Stimulated activated CD4-positive, alpha-beta T cell treated with anti-CD3 and anti-CD28 coated beads, Interleukin-4, amount 100 ng/mL, for 24 hours (primary cell): ENCODE data around the gene IFIT2.

Experiments
- DNase-seq: peaks from one replicate; pipeline ENCODE4 v3.0.0-alpha.2; 2020

The IFIT2 gene, protein sequence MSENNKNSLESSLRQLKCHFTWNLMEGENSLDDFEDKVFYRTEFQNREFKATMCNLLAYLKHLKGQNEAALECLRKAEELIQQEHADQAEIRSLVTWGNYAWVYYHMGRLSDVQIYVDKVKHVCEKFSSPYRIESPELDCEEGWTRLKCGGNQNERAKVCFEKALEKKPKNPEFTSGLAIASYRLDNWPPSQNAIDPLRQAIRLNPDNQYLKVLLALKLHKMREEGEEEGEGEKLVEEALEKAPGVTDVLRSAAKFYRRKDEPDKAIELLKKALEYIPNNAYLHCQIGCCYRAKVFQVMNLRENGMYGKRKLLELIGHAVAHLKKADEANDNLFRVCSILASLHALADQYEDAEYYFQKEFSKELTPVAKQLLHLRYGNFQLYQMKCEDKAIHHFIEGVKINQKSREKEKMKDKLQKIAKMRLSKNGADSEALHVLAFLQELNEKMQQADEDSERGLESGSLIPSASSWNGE

GRCh38 chr10:89301721-89302445 lies at the start of gene IFIT2:
Gene IFIT2 (plus strand): TSS chr10:89302046. CDS start chr10:89302124, 78 bp downstream.
- peak; percentile 19 for DNase-seq

- no peak for DNase-seq
Observed at GRCh38 chr10:89252225-89252585, 49.6 kb upstream of the IFIT2 start.

DNA sequence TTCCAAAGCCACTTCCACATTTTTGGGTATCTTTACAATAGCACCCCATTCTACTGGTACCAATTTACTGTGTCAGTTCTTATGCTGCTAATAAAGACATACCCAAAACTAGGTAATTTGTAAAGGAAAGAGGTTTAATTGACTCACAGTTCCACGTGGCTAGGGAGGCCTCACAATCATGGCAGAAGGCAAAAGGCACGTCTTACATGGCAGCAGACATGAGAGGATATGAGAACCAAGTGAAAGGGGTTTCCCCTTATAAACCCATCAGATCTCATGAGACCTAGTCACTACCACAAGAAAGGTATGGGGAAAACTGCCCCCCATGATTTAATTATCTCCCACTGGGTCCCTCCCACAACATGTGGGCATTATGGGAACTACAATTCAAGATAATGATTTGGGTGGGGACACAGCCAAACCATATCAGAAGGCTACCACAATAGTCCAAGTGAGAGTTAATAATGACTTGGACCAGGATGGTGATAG lies 46.7 kb upstream of the IFIT2 start:
- peak; percentile 20 for DNase-seq

- no peak for DNase-seq
Observed at GRCh38 chr10:89255793-89256192, 46.1 kb upstream of the IFIT2 start.

DNA sequence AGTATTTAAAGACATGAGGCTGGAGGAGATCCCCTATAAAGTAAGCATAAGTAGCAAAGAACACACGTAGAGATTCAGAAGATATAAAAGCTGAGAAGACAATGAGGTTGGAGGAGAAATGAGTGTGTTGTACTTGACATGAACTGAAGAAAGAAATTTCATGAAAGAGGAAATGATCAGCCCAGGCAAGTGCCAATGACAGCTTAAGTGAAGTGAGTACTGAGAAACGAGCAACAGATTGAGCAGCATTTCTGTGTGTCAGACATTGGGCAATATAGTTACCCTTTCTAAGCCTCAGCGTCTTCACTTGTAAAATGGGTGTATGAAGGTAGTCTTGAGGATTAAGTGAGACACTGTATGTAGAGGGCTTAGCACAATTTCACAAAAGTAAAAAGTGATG lies 45.5 kb upstream of the IFIT2 start:
- no peak for DNase-seq

DNA sequence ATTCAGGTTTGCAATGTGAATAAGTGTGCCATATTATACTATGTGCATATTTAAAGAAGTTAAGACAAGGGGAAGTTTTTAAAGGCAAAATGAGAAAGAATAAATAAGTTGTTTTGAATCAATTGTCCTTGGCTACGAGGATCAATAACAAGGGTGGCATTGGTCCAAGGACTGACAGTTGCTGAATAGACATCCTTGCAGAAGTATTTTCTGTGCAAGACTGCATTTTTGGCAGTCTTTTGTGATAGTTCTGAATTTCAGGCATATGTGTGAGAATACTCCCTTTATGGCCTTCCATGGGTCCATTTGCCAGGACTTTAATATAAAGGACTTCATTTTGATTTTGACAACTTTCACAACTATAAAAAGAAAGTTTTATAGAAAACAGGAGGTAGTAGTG lies 44.9 kb upstream of the IFIT2 start:
- no peak for DNase-seq

GRCh38 chr10:89257581-89257980 lies 44.3 kb upstream of the IFIT2 start:
- no peak for DNase-seq

- DNase-seq: no peak
Observed at GRCh38 chr10:89258881-89259280, 43.0 kb upstream of the IFIT2 start.

- no peak for DNase-seq
Observed at GRCh38 chr10:89262086-89263051, 39.5 kb upstream of the IFIT2 start.

DNA sequence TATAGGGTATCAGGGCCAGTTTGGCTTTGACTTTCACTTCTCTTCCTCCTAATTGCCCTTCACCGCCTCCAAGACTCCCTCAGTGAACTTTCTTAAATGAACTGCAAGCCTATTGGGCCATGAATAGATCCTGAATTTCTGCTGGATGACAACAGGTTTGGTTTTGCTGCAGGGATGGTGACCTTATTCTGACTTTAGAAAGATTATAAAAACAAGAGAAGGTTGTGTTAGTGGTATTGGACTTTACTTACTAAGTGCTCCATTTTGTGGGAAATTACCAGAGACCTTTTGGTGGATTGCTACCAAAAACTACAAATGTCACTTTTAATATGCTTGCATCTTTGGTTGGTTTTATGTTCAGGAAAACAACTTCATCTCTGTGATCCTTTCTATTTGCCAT lies 38.8 kb upstream of the IFIT2 start:
- DNase-seq: no peak

DNA sequence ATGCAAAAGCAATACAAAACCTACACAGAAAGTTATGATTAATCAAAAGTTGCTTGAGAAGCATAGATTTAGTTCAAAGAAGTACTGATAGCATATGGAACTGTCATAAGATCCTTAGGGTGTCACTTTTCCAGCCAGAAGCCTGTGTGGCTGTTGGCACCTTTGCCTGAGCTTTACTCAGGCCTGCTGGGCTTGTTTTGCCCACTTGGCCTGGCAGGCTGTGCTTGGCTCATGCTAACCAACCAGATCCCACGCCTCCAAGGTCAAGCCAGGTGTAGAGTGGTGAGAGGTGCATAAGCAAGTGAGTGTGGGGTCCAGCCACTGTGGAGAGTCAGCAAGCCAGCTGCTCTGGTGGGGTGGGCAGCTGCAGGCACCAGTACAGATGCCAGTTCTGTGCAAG lies 38.3 kb upstream of the IFIT2 start:
- no peak for DNase-seq

DNA sequence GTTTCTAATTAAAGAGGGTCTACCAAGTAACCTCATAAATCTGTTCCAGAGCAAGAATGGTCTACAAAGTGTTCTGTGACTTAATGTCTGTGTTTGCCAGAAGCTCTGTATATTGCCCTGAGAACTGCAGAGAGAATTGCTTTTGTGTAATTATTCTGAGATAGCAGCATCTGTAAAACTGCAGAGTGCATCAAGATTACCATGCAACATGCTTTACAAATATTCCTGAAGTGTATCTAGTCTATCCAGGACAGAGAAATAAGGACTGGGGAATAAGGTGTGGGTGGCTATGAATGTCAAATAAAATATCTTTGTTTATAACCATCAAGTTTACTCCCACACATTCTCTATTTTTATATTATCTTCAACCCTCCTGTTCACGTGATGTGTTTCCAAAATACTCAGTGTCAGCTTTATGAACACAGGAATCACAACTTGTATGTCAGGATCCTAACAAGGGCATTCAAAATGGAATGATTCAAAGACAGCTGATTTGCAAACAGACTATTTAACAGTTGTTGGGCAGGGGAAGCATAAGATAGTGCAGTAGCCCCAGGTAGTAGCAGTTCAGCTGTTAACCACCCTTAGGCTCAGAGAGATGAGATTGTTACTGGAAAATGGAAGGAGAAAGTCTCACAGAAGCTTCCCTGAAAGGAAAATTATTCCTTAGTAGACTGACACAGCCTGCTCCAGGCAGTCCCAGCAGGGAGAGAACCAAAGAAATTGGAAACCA lies 35.0 kb upstream of the IFIT2 start:
- DNase-seq: no peak

DNA sequence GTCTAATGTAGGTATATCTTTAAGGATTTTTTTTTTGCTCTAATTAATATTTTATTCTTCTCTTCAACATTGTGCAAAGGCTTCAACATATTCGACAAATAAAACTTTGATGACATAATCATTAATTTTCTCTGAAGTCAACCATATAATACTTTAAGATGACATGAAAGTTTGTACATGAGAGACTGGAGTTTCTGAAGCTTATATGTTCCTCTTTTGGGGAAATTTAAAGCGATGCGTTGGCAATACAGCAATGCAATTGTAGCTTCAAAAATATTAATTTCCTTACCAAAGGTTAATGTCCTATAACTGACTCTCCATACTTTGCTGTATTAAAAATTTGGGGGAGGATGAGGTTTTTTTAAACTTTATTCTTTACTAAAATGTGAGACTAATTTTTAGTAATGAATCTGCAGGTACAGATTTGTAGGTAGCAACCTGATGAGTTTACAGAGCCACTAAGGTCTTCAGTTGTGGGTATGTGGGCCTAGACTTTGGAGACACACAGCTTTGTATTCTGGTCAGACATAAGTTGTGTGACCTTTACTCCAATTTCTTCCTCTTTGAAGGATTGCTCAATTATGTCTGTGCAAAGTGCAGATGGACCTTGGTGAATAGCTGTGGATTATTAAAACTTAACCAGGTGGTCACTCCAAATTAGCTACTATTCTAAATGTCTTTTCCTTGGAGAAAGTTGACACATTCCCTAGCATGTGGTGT lies 32.3 kb upstream of the IFIT2 start:
- DNase-seq: no peak

GRCh38 chr10:89270153-89270483 lies 31.7 kb upstream of the IFIT2 start:
- DNase-seq: no peak

DNA sequence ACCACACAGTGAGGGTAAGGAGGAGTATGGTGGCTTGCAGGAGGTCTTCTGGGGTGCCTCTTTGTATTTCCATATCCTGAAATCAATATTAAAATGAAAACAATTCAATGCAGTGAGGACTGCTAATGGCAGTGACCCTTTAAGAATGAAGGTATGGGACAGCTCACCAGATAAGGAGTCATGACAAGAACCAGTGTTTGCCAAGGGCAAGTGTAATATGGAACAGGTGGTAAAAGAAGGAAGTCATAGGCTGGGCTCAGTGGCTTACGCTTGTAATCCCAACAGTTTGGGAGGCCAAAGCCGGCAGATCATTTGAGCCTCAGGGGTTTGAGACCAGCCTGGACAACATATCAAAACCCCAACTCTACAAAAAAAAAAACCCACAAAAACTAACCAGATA lies 30.3 kb upstream of the IFIT2 start:
- no peak for DNase-seq

DNA sequence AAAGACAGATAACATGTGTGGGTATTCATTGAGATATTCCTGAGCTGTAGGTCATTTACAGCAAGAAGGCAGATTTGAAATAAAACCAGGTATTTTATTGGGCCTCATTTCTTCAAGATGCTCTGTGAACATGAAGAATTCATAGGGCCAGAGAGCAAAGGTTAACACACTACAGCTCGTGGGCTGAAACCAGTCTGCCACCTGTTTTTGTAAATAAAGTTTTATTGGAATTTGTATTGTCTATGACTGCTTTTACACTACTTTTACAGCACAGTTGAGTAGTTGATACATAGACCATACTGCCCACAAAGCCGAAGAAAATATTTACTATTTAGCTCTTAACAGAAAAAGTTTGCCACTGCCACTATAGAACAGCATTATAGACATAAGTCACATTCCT lies 28.2 kb upstream of the IFIT2 start:
- DNase-seq: no peak

DNA sequence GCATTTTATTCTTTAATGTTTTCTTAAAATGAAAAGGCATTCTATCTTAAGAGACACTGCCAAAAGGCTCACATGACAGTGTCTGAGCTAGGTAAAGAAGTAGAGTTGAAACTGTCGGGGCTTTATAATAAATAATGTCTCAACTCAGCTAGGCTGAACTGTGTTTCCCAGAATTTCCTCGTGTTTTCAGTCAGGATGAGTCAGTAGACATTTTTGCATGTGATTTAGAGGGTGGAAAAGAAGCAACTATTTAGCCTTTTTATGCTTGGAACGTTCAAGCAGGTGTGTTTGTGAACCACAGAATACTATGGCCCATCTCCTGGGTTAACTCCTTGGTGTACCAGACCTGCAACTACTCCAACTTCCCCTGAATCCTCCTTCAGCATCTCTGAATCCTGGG lies 26.9 kb upstream of the IFIT2 start:
- no peak for DNase-seq

DNA sequence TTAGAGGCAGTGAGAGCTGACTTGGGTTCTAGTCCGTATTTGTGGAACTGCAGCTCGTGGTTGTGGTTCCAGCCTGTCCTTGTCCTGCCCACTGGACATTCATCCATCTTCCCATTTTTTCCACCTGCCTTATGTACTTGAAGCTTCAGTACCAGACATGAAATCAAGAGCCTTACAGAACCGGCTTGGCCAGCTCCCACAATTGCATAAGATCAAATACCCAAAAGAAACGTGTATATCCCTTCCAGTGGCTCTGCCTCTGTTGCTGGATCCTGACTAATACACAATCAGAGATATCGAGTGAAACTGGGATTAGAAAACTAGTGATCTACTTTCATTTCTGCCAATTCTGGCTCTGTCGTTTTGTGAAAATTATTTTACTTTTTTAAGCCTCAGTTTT lies 26.5 kb upstream of the IFIT2 start:
- no peak for DNase-seq

DNA sequence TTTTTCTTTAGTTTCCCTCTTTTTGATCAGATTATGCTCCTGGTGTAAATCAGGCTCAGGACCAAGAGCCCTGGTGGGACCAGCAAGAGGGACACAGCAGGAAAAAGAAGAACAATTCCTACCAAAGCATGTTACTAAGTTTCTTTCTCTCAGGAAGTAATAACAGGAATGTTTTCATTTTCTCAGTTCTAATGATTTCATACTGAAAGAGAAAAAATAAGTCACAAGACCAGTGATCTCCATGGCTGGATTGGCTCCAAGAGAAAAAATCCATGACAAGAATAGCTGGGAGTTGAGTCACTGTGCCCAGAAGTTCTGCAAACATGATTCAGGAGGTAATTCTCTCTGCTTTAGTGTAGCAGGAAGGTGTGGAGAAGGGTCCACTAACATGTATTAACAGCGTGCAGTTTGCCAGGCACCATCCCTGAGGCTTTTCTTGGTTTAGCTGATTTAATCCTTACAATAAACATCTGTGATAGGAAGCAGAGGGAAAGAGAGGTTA lies 23.8 kb upstream of the IFIT2 start:
- DNase-seq: no peak

DNA sequence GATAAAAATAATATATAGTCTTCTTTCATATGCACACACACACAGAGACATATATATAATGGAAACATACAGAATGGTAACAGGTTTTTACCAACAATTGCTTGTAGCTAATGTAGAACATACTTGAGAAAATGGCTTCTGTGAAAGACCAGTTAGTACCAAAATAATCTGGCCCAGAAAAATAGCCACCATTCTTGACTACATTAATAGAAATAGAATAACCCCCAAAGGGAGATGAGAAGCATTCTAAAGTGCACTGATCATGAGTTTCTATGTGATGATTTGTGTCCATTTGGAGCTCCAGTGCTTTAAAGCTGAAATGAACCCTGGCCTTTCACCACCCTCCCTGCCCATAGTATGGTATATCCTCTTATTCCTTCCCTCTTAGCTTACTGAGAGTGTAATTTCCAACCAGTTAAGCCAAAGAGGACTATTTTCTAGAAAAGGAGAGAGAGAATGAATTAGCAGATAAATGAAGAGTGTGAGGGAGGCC lies 22.9 kb upstream of the IFIT2 start:
- DNase-seq: no peak

GRCh38 chr10:89279421-89279869 lies 22.4 kb upstream of the IFIT2 start:
- DNase-seq: no peak
